ENCODE data around the gene TNK1.

TNK1 gene

DNA sequence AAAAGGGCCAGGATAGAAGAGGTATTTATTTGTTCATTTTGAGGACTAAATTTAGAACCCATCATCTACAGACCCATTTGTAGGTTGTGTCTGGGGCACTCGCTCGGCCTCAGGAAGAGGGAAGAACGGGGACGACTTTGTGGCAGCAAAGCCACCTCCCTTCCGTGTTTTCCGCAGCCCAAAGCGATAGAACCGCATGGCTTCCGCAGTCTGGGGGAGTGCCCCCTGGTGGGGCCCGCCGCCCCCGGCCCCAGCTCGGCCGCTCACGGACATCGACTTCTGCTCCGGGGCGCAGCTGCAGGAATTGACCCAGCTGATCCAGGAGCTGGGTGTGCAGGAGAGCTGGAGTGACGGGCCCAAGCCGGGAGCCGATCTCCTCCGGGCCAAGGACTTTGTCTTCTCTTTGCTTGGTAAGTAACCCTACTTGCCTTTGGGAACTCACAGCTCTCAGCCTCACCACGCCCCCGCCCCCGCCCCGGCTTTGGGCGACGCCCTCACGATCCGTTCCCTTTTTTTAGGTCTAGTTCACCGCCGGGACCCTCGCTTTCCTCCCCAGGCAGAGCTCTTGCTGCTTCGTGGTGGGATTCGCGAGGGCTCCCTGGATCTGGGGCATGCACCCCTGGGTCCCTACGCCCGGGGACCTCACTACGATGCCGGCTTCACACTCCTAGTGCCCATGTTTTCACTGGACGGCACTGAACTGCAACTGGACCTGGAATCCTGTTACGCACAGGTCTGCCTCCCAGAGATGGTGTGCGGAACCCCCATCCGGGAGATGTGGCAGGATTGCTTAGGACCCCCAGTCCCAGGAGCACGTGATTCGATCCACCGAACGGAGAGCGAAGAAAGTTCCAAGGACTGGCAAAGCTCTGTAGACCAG, 55.0 kb downstream of the TNK1 start:
- no peak for DNase-seq (ENCODE audit: low spot score)

- DNase-seq (ENCODE audit: low spot score) = peak; percentile 76
Measured at GRCh38 chr17:7436556-7437368, 55.9 kb downstream of the TNK1 start.

DNA sequence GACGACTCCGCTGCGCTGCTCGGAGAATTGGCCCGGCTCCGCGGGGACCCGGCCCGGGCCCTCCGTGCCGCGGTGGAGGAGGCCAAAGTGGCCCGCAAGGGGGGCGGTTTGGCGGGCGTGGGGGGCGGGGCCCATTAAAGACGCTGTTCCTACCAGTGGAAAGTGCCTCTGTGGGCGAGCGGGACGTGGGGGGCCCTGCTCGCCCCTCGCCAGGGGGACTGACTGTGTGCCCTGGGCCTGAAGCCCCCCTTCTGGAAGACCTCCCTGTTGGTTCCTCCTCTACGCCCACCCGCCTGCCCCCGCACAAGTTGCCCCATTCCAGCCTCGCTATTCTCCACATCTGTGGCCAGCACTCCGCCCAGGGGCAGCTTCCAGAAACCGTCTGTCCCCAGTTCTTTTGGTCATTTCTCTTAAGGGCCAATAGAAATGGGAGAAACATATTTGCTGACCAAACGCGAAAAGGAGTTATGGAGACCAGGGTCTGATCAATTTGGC, 56.5 kb downstream of the TNK1 start:
- DNase-seq (ENCODE audit: low spot score) = no peak

GRCh38 chr17:7437950-7438614, 57.2 kb downstream of the TNK1 start:
- peak; percentile 59 for DNase-seq (ENCODE audit: low spot score)

DNA sequence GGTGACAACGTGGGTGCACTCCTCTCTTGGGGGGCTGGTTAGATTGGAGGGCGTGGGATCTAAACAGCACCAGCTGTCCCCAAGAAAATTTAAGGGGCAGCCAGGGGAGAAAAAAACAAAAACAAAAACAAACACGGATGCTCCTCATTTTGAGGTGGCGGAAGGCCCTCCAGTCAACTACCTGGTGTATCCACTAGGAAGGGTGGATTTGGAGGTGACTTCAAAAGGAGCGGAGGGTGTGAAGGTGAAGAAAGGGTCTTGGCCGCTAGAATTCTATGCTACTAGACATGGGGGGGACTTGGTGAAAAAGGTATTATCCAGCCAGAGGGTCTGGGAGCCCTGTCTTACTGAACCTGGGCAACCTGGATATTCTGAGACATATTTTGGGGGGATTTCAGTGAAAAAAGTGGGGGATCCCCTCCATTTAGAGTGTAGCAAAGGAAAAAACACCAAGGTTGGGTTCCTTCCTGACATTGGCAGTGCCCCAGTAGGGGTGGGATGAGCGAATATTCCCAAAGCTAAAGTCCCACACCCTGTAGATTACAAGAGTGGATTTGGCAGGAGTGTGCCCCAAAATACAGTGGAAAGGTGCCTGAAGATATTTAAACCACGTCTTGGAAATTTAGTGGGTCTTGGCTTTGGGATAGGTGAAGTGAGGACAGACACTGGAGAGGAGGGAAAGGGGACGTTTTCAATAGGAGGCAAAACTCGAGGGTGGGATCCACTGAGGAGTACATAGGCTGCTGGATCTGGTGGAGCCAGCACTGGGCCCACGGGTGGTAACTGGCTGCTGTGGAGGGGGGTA, 58.0 kb downstream of the TNK1 start:
- no peak for DNase-seq (ENCODE audit: low spot score)
